Cardiac muscle cell (in vitro differentiated cells and primary cell): ENCODE data around the gene PIGZ. TPM values are rescaled to one million over a fixed set of nuclear protein-coding genes. Genes with fewer than 3 reads are reported as not detected.

Source experiments
- DNase-seq, 2 donors: peaks; one replicate each; pipeline versions ENCODE4 v3.0.0 to v3.0.0-alpha.2; 2010 to 2017; ENCODE audit warnings: low read depth in 1 of 2, low spot score in 1 of 2
- H3K27ac ChIP-seq: fragments of 200-600 bp; sonication (generic); 2 replicates; pipeline ENCODE4 v1.5.1; 2016
- H3K27me3 ChIP-seq: fragments of 200-600 bp; sonication (generic); 2 replicates; pipeline ENCODE4 v1.6.0; 2016; ENCODE audit warnings: control low read depth
- H3K36me3 ChIP-seq: fragments of 200-600 bp; sonication (generic); 2 replicates; pipeline ENCODE4 v1.5.1; 2016; ENCODE audit warnings: control low read depth
- H3K4me1 ChIP-seq: fragments of 200-600 bp; sonication (generic); 2 replicates; pipeline ENCODE4 v1.8.1; 2017; ENCODE audit warnings: low read depth, mild to moderate bottlenecking, mixed run types
- H3K4me3 ChIP-seq: fragments of 200-600 bp; sonication (generic); 2 replicates; pipeline ENCODE4 v1.5.1; 2016; ENCODE audit warnings: mild to moderate bottlenecking
- H3K9me3 ChIP-seq: fragments of 200-600 bp; sonication (generic); 2 replicates; pipeline ENCODE4 v1.5.1; 2017; ENCODE audit warnings: low read depth, mild to moderate bottlenecking, control low read depth
- CTCF ChIP-seq: IDR thresholded peaks from 2 replicates; pipeline ENCODE4 v1.5.1; 2012; ENCODE audit warnings: low read depth, mild to moderate bottlenecking, low read length
- polyA plus RNA-seq: library from polyadenylated mRNA; unstranded; fragments of >200 nt; fragmentation: Nextera tagmentation; extraction: Ambion mirVana; gene quantifications from 2 replicates; pipeline ENCODE4 v1.2.1, GENCODE V29; 2016
- total RNA-seq: library from RNA; depleted of rRNA; stranded (reverse); fragments of >200 nt; gene quantifications from 2 replicates; pipeline ENCODE4 v1.2.3, GENCODE V29; 2016

The PIGZ gene
- total and polyA plus RNA-seq, 2 experiments from 2014 or later: 4.1 to 8.1 TPM

DNA sequence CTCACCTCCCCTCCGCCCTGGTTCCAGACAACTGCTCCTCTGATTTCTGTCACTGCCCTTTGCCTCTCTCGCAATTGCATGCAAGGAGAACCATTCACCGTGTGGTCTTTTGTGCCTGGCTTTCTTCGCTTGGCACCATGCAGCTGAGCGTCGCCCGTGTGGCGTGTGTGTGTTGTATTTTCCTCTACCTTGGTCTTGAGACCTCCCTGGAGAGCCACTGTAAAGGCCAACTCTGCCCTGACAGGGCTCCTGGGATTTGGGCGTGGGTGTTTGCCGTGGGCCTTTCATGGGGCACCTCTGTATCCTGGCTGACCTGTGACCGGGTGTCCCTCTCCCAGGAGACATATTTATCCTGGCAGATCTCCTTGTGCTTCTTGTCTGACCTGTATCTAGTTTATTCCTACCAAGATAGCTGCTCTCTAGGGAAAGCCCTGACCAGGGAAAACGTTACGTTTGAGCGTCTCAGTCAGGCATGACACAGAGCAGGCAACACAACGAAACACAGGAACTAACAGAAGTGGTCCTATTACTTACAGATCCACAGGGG, 2.0 kb upstream of the PIGZ start:
- no peak overlapping the region for H3K4me3 ChIP-seq
- H3K36me3 ChIP-seq: no peaks in the 10 kb centered on the region
- H3K27me3 ChIP-seq: peaks cover 60% of the 10 kb centered on the region
- no peak overlapping the region for H3K27ac ChIP-seq
- H3K4me1 ChIP-seq: no peaks in the 10 kb centered on the region
- no peaks in the 10 kb centered on the region for H3K9me3 ChIP-seq
- no peak for DNase-seq
- TF ChIP-seq CTCF: no peak

- TF ChIP-seq CTCF: peak; percentile 35
- H3K4me1 ChIP-seq: no peaks in the 10 kb centered on the region
- no peak overlapping the region for H3K27ac ChIP-seq
- H3K9me3 ChIP-seq: no peaks in the 10 kb centered on the region
- peak; percentile 65 to 79 for DNase-seq
- no peaks in the 10 kb centered on the region for H3K36me3 ChIP-seq
- H3K4me3 ChIP-seq: peak overlapping the region; percentile 82
- H3K27me3 ChIP-seq: peaks cover 67% of the 10 kb centered on the region
Measured at GRCh38 chr3:196969660-196970546, 1.3 kb upstream of the PIGZ start.

GRCh38 chr3:196969134-196969659, 564 bp upstream of the PIGZ start:
- H3K27ac ChIP-seq: no peak overlapping the region
- H3K9me3 ChIP-seq: no peaks in the 10 kb centered on the region
- peaks cover 74% of the 10 kb centered on the region for H3K27me3 ChIP-seq
- no peaks in the 10 kb centered on the region for H3K36me3 ChIP-seq
- H3K4me1 ChIP-seq: no peaks in the 10 kb centered on the region
- H3K4me3 ChIP-seq: peak overlapping the region; percentile 82
- peak in 1 of 2 donors; percentile 34 for DNase-seq
- no peak for TF ChIP-seq CTCF

DNA sequence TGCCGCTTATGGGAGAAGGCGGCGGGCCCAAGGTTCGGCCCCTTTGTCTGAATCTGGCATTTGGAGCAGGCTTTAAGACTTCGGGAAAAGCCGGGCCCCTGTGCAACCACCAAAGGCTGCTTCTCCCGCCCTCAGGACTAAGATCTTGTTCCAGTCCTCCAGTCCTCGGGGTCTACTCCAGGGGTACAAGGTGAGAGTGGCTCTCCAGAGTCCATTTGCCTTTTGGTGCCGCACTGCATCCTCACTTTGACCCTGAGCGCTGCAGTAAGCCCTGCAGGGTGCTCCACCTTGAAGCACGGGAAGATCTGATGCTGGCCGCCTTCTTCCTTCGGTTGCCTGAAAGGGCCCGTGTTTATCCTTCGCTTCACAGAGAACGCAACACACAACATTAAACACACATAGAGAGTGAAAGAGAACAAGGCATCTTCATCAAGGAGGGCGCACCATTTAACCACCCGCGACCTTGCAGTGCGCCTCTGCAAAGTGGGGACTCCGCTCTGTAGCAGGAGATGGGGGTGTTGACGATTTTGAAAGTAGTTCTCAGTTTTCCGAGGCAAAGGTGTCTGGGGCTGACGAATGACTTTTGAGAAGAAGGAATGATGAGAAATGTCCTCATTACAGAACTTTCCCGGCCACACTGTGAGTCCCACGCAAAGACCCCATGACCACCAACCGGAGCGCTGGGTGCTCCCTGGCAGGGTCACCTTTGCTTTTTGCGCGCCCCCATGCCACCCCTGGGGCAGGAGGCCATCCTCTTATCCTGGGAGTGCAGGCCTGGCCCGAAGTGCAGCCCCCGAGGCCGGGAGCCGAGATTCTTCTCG, 1.0 kb downstream of the PIGZ start:
- peaks cover 90% of the 10 kb centered on the region for H3K27me3 ChIP-seq
- no peaks in the 10 kb centered on the region for H3K9me3 ChIP-seq
- H3K27ac ChIP-seq: no peak overlapping the region
- H3K4me3 ChIP-seq: no peak overlapping the region
- H3K4me1 ChIP-seq: no peaks in the 10 kb centered on the region
- no peak for TF ChIP-seq CTCF
- DNase-seq: no peak
- H3K36me3 ChIP-seq: no peaks in the 10 kb centered on the region

DNA sequence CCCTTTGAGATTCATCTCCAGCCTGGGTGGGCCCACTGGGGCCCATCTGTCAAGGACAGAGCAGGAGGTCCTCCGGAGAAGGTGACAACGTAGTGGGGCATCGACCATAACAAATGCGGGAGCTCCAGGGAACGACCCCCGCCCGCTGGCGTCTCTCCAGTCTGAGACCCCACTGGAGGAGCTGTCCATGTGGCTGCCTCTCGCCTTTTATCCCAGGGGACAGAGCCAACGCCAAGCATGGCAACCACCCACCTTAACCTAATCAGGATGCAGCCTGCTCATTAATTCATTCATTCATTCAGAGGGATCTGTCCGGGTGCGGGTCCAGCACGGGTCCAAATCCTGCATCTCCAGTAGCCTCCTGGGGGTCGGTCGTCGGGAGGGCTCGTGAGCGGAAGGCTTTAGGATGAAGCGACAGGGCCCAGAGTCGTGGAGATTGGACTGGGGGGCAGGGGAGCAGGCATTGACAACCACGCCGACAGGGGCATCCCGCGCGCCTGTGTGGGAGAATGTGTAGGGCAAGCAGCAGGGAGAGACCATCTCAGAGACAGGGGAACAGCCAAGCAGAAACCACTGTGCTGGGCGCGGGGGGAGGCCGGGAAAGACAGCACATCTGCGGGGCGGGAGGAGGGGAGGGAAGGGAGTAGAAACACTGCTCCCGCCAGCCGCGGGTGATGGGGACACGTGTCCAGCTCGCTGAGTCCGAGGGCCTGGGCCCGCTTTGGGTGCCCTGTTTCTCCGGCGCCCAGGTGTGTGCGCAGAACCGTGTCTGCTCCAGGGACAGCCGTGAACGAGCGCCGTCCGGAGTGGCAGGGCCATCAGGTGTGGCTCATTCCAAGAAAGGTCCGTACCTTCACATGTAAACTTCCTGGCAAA, 1.9 kb downstream of the PIGZ start:
- Histone ChIP-seq H3K27me3 (peaks cover 99% of the 10 kb centered on the region), H3K4me3 (no peak overlapping the region), H3K4me1 (no peaks in the 10 kb centered on the region), H3K27ac (no peak overlapping the region), H3K9me3 (no peaks in the 10 kb centered on the region), H3K36me3 (no peaks in the 10 kb centered on the region)
- no peak for TF ChIP-seq CTCF
- peak in 1 of 2 donors; percentile 68 for DNase-seq
